GM23338 (cell line): Measurements from ENCODE around the gene RPH3AL. TPM values are rescaled to one million over a fixed set of nuclear protein-coding genes. Genes with fewer than 3 reads are reported as not detected.

Experiments
- ATAC-seq: fragments of 200-7000 bp; cut with Tn5 transposase; 3 replicates; pipeline ENCODE4 v1.9.1; 2020
- DNase-seq: peaks from one replicate; pipeline ENCODE4 v3.0.0-alpha.2; 2015; ENCODE audit warnings: low spot score
- H2AFZ ChIP-seq: fragments of 200-600 bp; sonication (generic); 2 replicates; pipeline ENCODE4 v1.8.0; 2016; ENCODE audit warnings: antibody characterized with exemption, mild to moderate bottlenecking, moderate library complexity
- H3F3A ChIP-seq: fragments of 200-600 bp; sonication (generic); replicated peaks from 2 replicates; pipeline ENCODE4 v1.8.0; 2017; ENCODE audit warnings: antibody characterized with exemption, mixed run types, low read depth
- H3K27ac ChIP-seq: fragments of 200-600 bp; sonication (generic); 2 replicates; pipeline ENCODE4 v1.6.1; 2016; ENCODE audit warnings: low read depth
- H3K27me3 ChIP-seq: fragments of 200-600 bp; sonication (generic); 2 replicates; pipeline ENCODE4 v1.8.0; 2016; ENCODE audit warnings: mild to moderate bottlenecking, mixed run types, moderate library complexity; ENCODE audit not compliant: insufficient read depth
- H3K36me3 ChIP-seq: fragments of 200-600 bp; sonication (generic); 2 replicates; pipeline ENCODE4 v1.8.0; 2016; ENCODE audit warnings: mild to moderate bottlenecking; ENCODE audit not compliant: insufficient read depth
- H3K4me1 ChIP-seq: fragments of 200-600 bp; sonication (generic); 2 replicates; pipeline ENCODE4 v1.8.0; 2016; ENCODE audit warnings: mild to moderate bottlenecking, moderate library complexity; ENCODE audit not compliant: insufficient read depth
- H3K4me2 ChIP-seq: fragments of 200-600 bp; sonication (generic); 2 replicates; pipeline ENCODE4 v1.7.1; 2017; ENCODE audit warnings: mixed run types
- H3K4me3 ChIP-seq: fragments of 200-600 bp; sonication (generic); 2 replicates; pipeline ENCODE4 v1.6.1; 2016; ENCODE audit warnings: mixed run types
- H3K79me2 ChIP-seq: fragments of 200-600 bp; sonication (generic); replicated peaks from 2 replicates; pipeline ENCODE4 v1.8.0; 2017; ENCODE audit warnings: mild to moderate bottlenecking; ENCODE audit not compliant: insufficient read depth
- H3K9me2 ChIP-seq: fragments of 200-600 bp; sonication (generic); 2 replicates; pipeline ENCODE4 v1.8.0; 2017; ENCODE audit not compliant: insufficient read depth
- H4K20me1 ChIP-seq: fragments of 200-600 bp; sonication (generic); replicated peaks from 2 replicates; pipeline ENCODE4 v1.8.0; 2017; ENCODE audit warnings: mild to moderate bottlenecking; ENCODE audit not compliant: insufficient read depth
- H3K27ac Mint-ChIP-seq: 2 replicates; pipeline ENCODE4 v1.8.0; 2020; ENCODE audit warnings: inconsistent platforms, mild to moderate bottlenecking, moderate library complexity, mixed read lengths
- H3K27me3 Mint-ChIP-seq: 3 replicates; pipeline ENCODE4 v1.8.0; 2022; ENCODE audit warnings: low read depth, mild to moderate bottlenecking, moderate library complexity, mixed read lengths, inconsistent platforms; ENCODE audit not compliant: insufficient read depth, poor library complexity
- H3K36me3 Mint-ChIP-seq: 3 replicates; pipeline ENCODE4 v1.8.0; 2021; ENCODE audit warnings: low read depth, mild to moderate bottlenecking, inconsistent platforms, moderate library complexity, mixed read lengths
- H3K4me1 Mint-ChIP-seq: 3 replicates; pipeline ENCODE4 v1.8.0; 2020; ENCODE audit warnings: mild to moderate bottlenecking, inconsistent platforms, mixed read lengths
- H3K4me3 Mint-ChIP-seq: 3 replicates; pipeline ENCODE4 v1.8.0; 2021; ENCODE audit warnings: moderate library complexity, mild to moderate bottlenecking, inconsistent platforms, mixed read lengths
- H3K9me3 Mint-ChIP-seq: 3 replicates; pipeline ENCODE4 v1.8.0; 2020; ENCODE audit warnings: moderate library complexity, mild to moderate bottlenecking, inconsistent platforms, mixed read lengths
- ZNF114 ChIP-seq: fragments of 250-450 bp; sonication (Bioruptor Pico); IDR thresholded peaks from 2 replicates; pipeline ENCODE4 v1.5.0; 2020; ENCODE audit warnings: mild to moderate bottlenecking, moderate library complexity
- polyA plus RNA-seq: library from polyadenylated mRNA; unstranded; fragments of >200 nt; fragmentation: Nextera tagmentation; extraction: Ambion mirVana; gene quantifications from 2 replicates; pipeline ENCODE4 v1.2.1, GENCODE V29; 2016
- total RNA-seq: library from RNA; depleted of rRNA; stranded (reverse); fragments of >200 nt; shearing (Covaris generic); gene quantifications from 2 replicates; pipeline ENCODE4 v1.2.3, GENCODE V29; 2014
- TF ChIP-seq, protein P1 (sequence below), 2 experiments: fragments of 200-600 bp in 1 of 2; sonication (generic) in 1 of 2; conservative IDR thresholded peaks; 2 replicates each; pipeline versions ENCODE4 v1.5.1 to v1.6.1; 2016 to 2017; ENCODE audit warnings: antibody characterized with exemption in 2 of 2, low read depth in 2 of 2, mild to moderate bottlenecking in 2 of 2, moderate library complexity in 1 of 2
- TF ChIP-seq, protein P2 (sequence below): fragments of 250-450 bp; sonication (Bioruptor Pico); IDR thresholded peaks from 2 replicates; pipeline ENCODE4 v1.5.0; 2020; ENCODE audit warnings: mild to moderate bottlenecking, moderate library complexity
- TF ChIP-seq, protein P3 (sequence below): IDR thresholded peaks from one replicate; pipeline ENCODE4 v1.6.1; 2018; ENCODE audit warnings: antibody characterized with exemption; ENCODE audit not compliant: unreplicated experiment

Gene RPH3AL
- total and polyA plus RNA-seq, 2 experiments from 2014 or later: 2.7 to 6.3 TPM

DNA sequence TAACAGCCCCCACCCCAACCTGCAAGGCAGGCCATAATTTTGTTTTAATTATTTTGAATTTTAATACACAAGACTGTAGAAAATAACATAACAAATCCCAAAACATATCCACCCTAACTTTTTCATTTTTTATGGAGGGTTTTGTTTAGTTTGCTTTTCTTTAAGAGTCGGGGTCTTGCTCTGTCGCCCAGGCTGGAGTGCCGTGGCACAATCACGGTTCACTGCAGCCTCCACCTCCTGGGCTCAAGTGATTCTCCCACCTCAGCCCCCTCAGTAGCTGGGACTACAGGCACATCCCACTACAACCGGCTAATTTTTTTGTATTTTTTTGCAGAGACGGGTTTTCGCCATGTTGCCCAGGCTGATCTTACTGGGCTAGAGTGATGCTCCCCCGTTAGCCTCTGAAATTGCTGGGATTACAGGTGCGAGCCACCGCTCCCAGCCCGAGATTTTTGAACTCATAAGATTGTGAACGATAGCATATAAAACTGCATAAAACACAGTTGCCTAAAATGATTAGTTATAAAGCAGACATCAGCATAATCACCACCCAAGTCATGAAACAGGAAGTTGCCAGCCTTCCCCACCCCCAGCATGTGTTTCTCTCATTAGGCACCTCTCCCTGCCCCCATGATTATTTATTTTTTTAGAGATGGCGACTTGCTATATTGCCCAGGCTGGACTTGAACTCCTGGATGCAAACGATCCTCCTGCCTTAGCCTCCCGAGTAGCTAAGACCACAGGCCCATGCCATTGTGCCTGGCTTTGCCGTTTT, 157.6 kb downstream of the RPH3AL start:
- Histone ChIP-seq H3K4me3 (no peak overlapping the region), H3F3A (no peaks in the 10 kb centered on the region), H3K79me2 (no peaks in the 10 kb centered on the region), H2AFZ (peak overlapping the region; percentile 43; the same call in 1 of the 2 replicates), H3K4me1 (peaks cover 5% of the 10 kb centered on the region; the same call in 1 of the 2 replicates), H3K27ac (no peak overlapping the region), H3K36me3 (no peaks in the 10 kb centered on the region), H3K9me2 (no peaks in the 10 kb centered on the region), H4K20me1 (no peaks in the 10 kb centered on the region), H3K27me3 (no peaks in the 10 kb centered on the region), H3K4me2 (no peak overlapping the region)
- H3K27ac Mint-ChIP-seq: no peak overlapping the region
- ATAC-seq (no peak), DNase-seq (no peak)
- peaks cover 17% of the 10 kb centered on the region for H3K4me1 Mint-ChIP-seq
- H3K27me3 Mint-ChIP-seq: peaks cover 9% of the 10 kb centered on the region
- H3K4me3 Mint-ChIP-seq: no peak overlapping the region
- peaks cover 2% of the 10 kb centered on the region; the same call in 2 of the 3 replicates for H3K9me3 Mint-ChIP-seq
- TF ChIP-seq, protein P1, sequence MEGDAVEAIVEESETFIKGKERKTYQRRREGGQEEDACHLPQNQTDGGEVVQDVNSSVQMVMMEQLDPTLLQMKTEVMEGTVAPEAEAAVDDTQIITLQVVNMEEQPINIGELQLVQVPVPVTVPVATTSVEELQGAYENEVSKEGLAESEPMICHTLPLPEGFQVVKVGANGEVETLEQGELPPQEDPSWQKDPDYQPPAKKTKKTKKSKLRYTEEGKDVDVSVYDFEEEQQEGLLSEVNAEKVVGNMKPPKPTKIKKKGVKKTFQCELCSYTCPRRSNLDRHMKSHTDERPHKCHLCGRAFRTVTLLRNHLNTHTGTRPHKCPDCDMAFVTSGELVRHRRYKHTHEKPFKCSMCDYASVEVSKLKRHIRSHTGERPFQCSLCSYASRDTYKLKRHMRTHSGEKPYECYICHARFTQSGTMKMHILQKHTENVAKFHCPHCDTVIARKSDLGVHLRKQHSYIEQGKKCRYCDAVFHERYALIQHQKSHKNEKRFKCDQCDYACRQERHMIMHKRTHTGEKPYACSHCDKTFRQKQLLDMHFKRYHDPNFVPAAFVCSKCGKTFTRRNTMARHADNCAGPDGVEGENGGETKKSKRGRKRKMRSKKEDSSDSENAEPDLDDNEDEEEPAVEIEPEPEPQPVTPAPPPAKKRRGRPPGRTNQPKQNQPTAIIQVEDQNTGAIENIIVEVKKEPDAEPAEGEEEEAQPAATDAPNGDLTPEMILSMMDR (conservative IDR thresholded peaks at IDR 0.05; ENCODE audit: low read depth in 2 of 2): no peak
- H3K36me3 Mint-ChIP-seq: no peaks in the 10 kb centered on the region

DNA sequence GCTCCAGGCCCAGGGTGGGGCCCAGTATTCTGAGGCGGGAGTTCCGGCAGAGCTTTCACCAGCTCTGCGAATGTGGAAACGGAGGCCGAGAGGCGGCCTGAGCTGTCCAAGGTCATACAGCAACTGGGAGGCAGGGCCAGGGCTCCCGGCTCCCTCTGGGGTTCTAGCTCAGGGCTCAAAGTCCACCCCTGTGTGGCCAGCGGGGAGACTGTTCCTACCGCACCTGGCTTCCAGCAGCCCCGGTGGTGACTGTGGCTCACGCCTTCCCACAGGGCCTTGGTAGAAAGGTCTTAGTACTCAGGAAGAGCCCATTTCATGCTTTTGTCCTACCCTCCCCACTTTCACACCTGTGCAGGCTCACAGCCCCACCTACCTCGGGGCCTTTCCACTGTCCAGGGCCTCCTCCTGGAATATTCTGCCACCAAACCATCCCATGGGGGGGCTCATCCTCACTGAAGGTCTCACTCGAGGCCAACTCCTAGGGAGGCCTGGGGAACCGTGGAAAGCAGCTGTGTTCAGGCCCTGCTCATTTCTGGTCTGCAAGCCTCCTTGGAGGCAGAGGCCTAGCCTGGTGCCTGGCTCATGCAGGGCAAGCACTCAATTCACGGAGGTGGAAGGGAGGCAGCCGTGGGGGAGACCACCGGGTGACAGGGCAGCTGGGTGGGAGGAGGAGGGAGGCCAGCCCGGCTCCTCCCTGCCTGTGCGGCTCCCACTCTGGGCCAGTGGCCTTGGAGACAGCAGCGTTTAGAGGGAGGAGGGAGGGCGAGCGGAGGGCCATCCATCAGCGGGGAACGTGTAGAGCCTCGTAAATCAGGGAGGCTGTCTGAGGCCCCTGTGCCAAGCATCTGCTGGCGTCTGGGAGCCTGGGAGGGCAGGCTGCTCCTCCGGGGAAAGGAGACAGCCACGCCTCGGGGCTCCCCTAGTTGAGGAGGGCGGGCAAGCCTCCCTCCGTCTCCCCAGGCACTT, 158.5 kb downstream of the RPH3AL start:
- no peaks in the 10 kb centered on the region for H3K79me2 ChIP-seq
- peaks cover 5% of the 10 kb centered on the region for H3K27me3 Mint-ChIP-seq
- ATAC-seq (peak; percentile 38; the same call in 1 of the 3 replicates), DNase-seq (no peak)
- H3K4me1 ChIP-seq: peaks cover 3% of the 10 kb centered on the region; the same call in 1 of the 2 replicates
- no peak overlapping the region for H3K4me3 Mint-ChIP-seq
- H3K27me3 ChIP-seq: no peaks in the 10 kb centered on the region
- peaks cover 2% of the 10 kb centered on the region; the same call in 2 of the 3 replicates for H3K9me3 Mint-ChIP-seq
- TF ChIP-seq, protein P2, sequence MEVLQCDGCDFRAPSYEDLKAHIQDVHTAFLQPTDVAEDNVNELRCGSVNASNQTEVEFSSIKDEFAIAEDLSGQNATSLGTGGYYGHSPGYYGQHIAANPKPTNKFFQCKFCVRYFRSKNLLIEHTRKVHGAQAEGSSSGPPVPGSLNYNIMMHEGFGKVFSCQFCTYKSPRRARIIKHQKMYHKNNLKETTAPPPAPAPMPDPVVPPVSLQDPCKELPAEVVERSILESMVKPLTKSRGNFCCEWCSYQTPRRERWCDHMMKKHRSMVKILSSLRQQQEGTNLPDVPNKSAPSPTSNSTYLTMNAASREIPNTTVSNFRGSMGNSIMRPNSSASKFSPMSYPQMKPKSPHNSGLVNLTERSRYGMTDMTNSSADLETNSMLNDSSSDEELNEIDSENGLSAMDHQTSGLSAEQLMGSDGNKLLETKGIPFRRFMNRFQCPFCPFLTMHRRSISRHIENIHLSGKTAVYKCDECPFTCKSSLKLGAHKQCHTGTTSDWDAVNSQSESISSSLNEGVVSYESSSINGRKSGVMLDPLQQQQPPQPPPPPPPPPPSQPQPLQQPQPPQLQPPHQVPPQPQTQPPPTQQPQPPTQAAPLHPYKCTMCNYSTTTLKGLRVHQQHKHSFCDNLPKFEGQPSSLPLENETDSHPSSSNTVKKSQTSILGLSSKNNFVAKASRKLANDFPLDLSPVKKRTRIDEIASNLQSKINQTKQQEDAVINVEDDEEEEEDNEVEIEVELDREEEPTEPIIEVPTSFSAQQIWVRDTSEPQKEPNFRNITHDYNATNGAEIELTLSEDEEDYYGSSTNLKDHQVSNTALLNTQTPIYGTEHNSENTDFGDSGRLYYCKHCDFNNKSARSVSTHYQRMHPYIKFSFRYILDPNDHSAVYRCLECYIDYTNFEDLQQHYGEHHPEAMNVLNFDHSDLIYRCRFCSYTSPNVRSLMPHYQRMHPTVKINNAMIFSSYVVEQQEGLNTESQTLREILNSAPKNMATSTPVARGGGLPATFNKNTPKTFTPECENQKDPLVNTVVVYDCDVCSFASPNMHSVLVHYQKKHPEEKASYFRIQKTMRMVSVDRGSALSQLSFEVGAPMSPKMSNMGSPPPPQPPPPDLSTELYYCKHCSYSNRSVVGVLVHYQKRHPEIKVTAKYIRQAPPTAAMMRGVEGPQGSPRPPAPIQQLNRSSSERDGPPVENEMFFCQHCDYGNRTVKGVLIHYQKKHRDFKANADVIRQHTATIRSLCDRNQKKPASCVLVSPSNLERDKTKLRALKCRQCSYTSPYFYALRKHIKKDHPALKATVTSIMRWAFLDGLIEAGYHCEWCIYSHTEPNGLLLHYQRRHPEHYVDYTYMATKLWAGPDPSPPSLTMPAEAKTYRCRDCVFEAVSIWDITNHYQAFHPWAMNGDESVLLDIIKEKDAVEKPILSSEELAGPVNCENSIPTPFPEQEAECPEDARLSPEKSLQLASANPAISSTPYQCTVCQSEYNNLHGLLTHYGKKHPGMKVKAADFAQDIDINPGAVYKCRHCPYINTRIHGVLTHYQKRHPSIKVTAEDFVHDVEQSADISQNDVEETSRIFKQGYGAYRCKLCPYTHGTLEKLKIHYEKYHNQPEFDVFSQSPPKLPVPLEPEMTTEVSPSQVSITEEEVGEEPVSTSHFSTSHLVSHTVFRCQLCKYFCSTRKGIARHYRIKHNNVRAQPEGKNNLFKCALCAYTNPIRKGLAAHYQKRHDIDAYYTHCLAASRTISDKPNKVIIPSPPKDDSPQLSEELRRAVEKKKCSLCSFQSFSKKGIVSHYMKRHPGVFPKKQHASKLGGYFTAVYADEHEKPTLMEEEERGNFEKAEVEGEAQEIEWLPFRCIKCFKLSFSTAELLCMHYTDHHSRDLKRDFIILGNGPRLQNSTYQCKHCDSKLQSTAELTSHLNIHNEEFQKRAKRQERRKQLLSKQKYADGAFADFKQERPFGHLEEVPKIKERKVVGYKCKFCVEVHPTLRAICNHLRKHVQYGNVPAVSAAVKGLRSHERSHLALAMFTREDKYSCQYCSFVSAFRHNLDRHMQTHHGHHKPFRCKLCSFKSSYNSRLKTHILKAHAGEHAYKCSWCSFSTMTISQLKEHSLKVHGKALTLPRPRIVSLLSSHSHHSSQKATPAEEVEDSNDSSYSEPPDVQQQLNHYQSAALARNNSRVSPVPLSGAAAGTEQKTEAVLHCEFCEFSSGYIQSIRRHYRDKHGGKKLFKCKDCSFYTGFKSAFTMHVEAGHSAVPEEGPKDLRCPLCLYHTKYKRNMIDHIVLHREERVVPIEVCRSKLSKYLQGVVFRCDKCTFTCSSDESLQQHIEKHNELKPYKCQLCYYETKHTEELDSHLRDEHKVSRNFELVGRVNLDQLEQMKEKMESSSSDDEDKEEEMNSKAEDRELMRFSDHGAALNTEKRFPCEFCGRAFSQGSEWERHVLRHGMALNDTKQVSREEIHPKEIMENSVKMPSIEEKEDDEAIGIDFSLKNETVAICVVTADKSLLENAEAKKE (CRISPR knock-in tag): no peak
- no peak for TF ChIP-seq ZNF114 (CRISPR knock-in tag)
- TF ChIP-seq, protein P3, sequence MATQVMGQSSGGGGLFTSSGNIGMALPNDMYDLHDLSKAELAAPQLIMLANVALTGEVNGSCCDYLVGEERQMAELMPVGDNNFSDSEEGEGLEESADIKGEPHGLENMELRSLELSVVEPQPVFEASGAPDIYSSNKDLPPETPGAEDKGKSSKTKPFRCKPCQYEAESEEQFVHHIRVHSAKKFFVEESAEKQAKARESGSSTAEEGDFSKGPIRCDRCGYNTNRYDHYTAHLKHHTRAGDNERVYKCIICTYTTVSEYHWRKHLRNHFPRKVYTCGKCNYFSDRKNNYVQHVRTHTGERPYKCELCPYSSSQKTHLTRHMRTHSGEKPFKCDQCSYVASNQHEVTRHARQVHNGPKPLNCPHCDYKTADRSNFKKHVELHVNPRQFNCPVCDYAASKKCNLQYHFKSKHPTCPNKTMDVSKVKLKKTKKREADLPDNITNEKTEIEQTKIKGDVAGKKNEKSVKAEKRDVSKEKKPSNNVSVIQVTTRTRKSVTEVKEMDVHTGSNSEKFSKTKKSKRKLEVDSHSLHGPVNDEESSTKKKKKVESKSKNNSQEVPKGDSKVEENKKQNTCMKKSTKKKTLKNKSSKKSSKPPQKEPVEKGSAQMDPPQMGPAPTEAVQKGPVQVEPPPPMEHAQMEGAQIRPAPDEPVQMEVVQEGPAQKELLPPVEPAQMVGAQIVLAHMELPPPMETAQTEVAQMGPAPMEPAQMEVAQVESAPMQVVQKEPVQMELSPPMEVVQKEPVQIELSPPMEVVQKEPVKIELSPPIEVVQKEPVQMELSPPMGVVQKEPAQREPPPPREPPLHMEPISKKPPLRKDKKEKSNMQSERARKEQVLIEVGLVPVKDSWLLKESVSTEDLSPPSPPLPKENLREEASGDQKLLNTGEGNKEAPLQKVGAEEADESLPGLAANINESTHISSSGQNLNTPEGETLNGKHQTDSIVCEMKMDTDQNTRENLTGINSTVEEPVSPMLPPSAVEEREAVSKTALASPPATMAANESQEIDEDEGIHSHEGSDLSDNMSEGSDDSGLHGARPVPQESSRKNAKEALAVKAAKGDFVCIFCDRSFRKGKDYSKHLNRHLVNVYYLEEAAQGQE: peak; percentile 10
- no peak overlapping the region for H3K4me3 ChIP-seq
- no peaks in the 10 kb centered on the region for H3F3A ChIP-seq
- H3K4me2 ChIP-seq: no peak overlapping the region
- H4K20me1 ChIP-seq: no peaks in the 10 kb centered on the region
- H3K9me2 ChIP-seq: no peaks in the 10 kb centered on the region
- no peak overlapping the region for H2AFZ ChIP-seq
- no peak overlapping the region for H3K27ac Mint-ChIP-seq
- no peaks in the 10 kb centered on the region for H3K36me3 ChIP-seq
- H3K27ac ChIP-seq: no peak overlapping the region
- peaks cover 8% of the 10 kb centered on the region; the same call in 2 of the 3 replicates for H3K4me1 Mint-ChIP-seq
- no peaks in the 10 kb centered on the region for H3K36me3 Mint-ChIP-seq
